ENCODE measurements around the gene MCOLN2. TPM values are rescaled to one million over a fixed set of nuclear protein-coding genes. Genes with fewer than 3 reads are reported as not detected.
"Not testable (repeated sequence)": the region's sequence is repeated elsewhere in the genome, so short reads cannot be mapped to it uniquely, and the experiment has no call there.

The MCOLN2 gene
- total RNA-seq, 1 experiment from 2014 or later = 11.3 TPM

DNA sequence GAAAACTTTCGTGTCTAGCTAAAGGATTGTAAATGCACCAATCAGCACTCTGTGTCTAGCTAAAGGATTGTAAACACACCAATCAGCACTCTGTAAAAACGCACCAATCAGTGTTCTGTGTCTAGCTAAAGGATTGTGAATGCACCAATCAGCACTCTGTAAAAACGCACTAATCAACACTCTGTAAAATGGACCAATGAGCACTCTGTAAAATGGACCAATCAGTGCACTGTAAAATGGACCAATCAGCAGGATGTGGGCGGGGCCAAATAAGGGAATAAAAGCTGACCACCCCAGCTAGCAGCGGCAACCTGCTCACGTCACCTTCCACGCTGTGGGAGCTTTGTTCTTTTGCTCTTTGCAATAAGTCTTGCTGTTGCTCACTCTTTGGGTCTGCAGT lies 94.2 kb downstream of the MCOLN2 start:
- CTCF ChIA-PET; H3K4me2 ChIP-seq (ENCODE audit: low read length); H3K9ac ChIP-seq (ENCODE audit: low read length); intact Hi-C loops (cut with micrococcal nuclease); H3K27me3 ChIP-seq (ENCODE audit: insufficient read depth, low read length); ATAC-seq; H3K27ac ChIP-seq (ENCODE audit: low read depth, low read length); H3K9me3 ChIP-seq (ENCODE audit: control insufficient read depth in 1 of 2, insufficient read depth in 1 of 2, low read depth in 1 of 2, low read length in 2 of 2); BruUV-seq (replicated peaks); RAD21 ChIA-PET (ENCODE audit: low non-redundant PET in 1 of 2, low total read pairs in 2 of 2, uncharacterized antibody in 2 of 2, unreplicated experiment in 2 of 2); H3K9me2 ChIP-seq (ENCODE audit: insufficient read depth); DNase-seq (ENCODE audit: low read depth, low spot score); H3K4me3 ChIP-seq (replicated peaks in 1 of 2; ENCODE audit: low read depth in 1 of 2, low read length in 2 of 2); H3K36me3 ChIP-seq (ENCODE audit: control insufficient read depth in 1 of 2, insufficient read depth in 2 of 2, low read length in 2 of 2); H3K4me1 ChIP-seq (ENCODE audit: control insufficient read depth in 1 of 2, insufficient read depth in 2 of 2, low read length in 2 of 2); H2AFZ ChIP-seq (ENCODE audit: low read depth, low read length, poor library complexity, severe bottlenecking); H3K79me2 ChIP-seq (ENCODE audit: insufficient read depth, low read length); H4K20me1 ChIP-seq (ENCODE audit: insufficient read depth): not testable (repeated sequence)
- POLR2A ChIA-PET = interaction anchor here (1.0 kb wide), 1 partner anchor 9 kb away, joined by 3 read pairs; the partner anchor contains the start of gene LPAR3

- TF ChIP-seq FOSL1 (IDR thresholded peaks at IDR 0.05; ENCODE audit: low read depth) = no peak
- TF ChIP-seq, protein P1, sequence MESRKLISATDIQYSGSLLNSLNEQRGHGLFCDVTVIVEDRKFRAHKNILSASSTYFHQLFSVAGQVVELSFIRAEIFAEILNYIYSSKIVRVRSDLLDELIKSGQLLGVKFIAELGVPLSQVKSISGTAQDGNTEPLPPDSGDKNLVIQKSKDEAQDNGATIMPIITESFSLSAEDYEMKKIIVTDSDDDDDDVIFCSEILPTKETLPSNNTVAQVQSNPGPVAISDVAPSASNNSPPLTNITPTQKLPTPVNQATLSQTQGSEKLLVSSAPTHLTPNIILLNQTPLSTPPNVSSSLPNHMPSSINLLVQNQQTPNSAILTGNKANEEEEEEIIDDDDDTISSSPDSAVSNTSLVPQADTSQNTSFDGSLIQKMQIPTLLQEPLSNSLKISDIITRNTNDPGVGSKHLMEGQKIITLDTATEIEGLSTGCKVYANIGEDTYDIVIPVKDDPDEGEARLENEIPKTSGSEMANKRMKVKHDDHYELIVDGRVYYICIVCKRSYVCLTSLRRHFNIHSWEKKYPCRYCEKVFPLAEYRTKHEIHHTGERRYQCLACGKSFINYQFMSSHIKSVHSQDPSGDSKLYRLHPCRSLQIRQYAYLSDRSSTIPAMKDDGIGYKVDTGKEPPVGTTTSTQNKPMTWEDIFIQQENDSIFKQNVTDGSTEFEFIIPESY (IDR thresholded peaks at IDR 0.05; ENCODE audit: extremely low read depth, insufficient replicate concordance, low read length) = no peak
- TF ChIP-seq YY1 (IDR thresholded peaks at IDR 0.05; ENCODE audit: extremely low read depth, insufficient replicate concordance, low read depth, low read length) = no peak
- no peak for TF ChIP-seq EGR1 (IDR thresholded peaks at IDR 0.05; ENCODE audit: low read depth)
- TF ChIP-seq ZNF274 (IDR thresholded peaks at IDR 0.05; ENCODE audit: low read depth, low read length) = no peak
- no peak for TF ChIP-seq CEBPB (IDR thresholded peaks at IDR 0.05; ENCODE audit: low read depth)
- no peak for TF ChIP-seq TCF7L2 (IDR thresholded peaks at IDR 0.05; ENCODE audit: borderline replicate concordance, extremely low read depth, insufficient read depth, insufficient read length)
- no peak for TF ChIP-seq MAX (IDR thresholded peaks at IDR 0.05)
- no peak for TF ChIP-seq POLR2AphosphoS5 (IDR thresholded peaks at IDR 0.05; ENCODE audit: low read depth, low read length)
- TF ChIP-seq SRF (IDR thresholded peaks at IDR 0.05; ENCODE audit: low read depth) = no peak
- no peak for TF ChIP-seq EZH2 (IDR thresholded peaks at IDR 0.05)
- TF ChIP-seq CBX3 (IDR thresholded peaks at IDR 0.05; ENCODE audit: low read depth) = no peak
- TF ChIP-seq POLR2A (IDR thresholded peaks at IDR 0.05; ENCODE audit: borderline replicate concordance, extremely low read depth, insufficient read depth, insufficient read length) = no peak
- no peak for TF ChIP-seq ZFX (IDR thresholded peaks at IDR 0.05)
- TF ChIP-seq, protein P2, sequence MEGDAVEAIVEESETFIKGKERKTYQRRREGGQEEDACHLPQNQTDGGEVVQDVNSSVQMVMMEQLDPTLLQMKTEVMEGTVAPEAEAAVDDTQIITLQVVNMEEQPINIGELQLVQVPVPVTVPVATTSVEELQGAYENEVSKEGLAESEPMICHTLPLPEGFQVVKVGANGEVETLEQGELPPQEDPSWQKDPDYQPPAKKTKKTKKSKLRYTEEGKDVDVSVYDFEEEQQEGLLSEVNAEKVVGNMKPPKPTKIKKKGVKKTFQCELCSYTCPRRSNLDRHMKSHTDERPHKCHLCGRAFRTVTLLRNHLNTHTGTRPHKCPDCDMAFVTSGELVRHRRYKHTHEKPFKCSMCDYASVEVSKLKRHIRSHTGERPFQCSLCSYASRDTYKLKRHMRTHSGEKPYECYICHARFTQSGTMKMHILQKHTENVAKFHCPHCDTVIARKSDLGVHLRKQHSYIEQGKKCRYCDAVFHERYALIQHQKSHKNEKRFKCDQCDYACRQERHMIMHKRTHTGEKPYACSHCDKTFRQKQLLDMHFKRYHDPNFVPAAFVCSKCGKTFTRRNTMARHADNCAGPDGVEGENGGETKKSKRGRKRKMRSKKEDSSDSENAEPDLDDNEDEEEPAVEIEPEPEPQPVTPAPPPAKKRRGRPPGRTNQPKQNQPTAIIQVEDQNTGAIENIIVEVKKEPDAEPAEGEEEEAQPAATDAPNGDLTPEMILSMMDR (IDR thresholded peaks at IDR 0.05 in 2 of 3, conservative IDR thresholded peaks at IDR 0.05 in 1 of 3; ENCODE audit: borderline replicate concordance in 1 of 3, insufficient read depth in 1 of 3, low read depth in 2 of 3, low read length in 2 of 3) = no peak
- TF ChIP-seq SP1 (IDR thresholded peaks at IDR 0.05; ENCODE audit: low read depth) = no peak
- ChIA-PET CTCF (no interaction called here), RAD21 (ENCODE audit: low non-redundant PET in 1 of 2, low total read pairs in 2 of 2, uncharacterized antibody in 2 of 2, unreplicated experiment in 2 of 2) (no interaction called here), POLR2A (no interaction called here)
- intact Hi-C loops (cut with micrococcal nuclease) = no loop called here
- BruUV-seq (replicated peaks) = no TSS peak
- no peaks in the 10 kb centered on the region for H3K9me2 ChIP-seq (ENCODE audit: insufficient read depth)
- H2AFZ ChIP-seq (ENCODE audit: low read depth, low read length, poor library complexity, severe bottlenecking) = no peak overlapping the region
- no peak overlapping the region for H3K4me3 ChIP-seq (replicated peaks in 1 of 2; ENCODE audit: low read depth in 1 of 2, low read length in 2 of 2)
- no peaks in the 10 kb centered on the region for H3K4me1 ChIP-seq (ENCODE audit: control insufficient read depth in 1 of 2, insufficient read depth in 2 of 2, low read length in 2 of 2)
- no peaks in the 10 kb centered on the region for H3K27me3 ChIP-seq (ENCODE audit: insufficient read depth, low read length)
- no peak for DNase-seq (ENCODE audit: low read depth, low spot score)
- H3K79me2 ChIP-seq (ENCODE audit: insufficient read depth, low read length) = no peaks in the 10 kb centered on the region
- no peak overlapping the region for H3K9ac ChIP-seq (ENCODE audit: low read length)
- no peaks in the 10 kb centered on the region; a peak in 1 of 4 replicates for H3K9me3 ChIP-seq (ENCODE audit: control insufficient read depth in 1 of 2, insufficient read depth in 1 of 2, low read depth in 1 of 2, low read length in 2 of 2)
- no peaks in the 10 kb centered on the region for H4K20me1 ChIP-seq (ENCODE audit: insufficient read depth)
- no peak overlapping the region for H3K4me2 ChIP-seq (ENCODE audit: low read length)
- H3K27ac ChIP-seq (ENCODE audit: low read depth, low read length) = no peak overlapping the region
- H3K36me3 ChIP-seq (ENCODE audit: control insufficient read depth in 1 of 2, insufficient read depth in 2 of 2, low read length in 2 of 2) = no peaks in the 10 kb centered on the region
- no peak for ATAC-seq
These were observed 96.9 kb downstream of the MCOLN2 start for GRCh38 chr1:84899969-84900368.
